Body of pancreas (tissue), 4 donors: ENCODE data around the gene ADIPOR2. TPM values are rescaled to one million over a fixed set of nuclear protein-coding genes. Genes with fewer than 3 reads are reported as not detected.
"Not testable (repeated sequence)": the region's sequence is repeated elsewhere in the genome, so short reads cannot be mapped to it uniquely, and the experiment has no call there.

Experiments
- ATAC-seq: fragments of 150-250 bp; one replicate; pipeline ENCODE4 v1.9.1; 2016
- DNase-seq, 4 donors: peaks; one replicate each; pipeline ENCODE4 v3.0.0-alpha.2; 2019
- H3K27ac ChIP-seq, 4 donors: fragments of 200-600 bp; sonication (generic); 1 replicate in 3 of 4; 2 replicates in 1 of 4; pipeline versions ENCODE4 v1.5.1 to v1.6.1; 2016 to 2019; ENCODE audit warnings: mild to moderate bottlenecking in 1 of 4, mixed read lengths in 1 of 4, moderate library complexity in 1 of 4
- H3K27me3 ChIP-seq, 2 donors: fragments of 200-600 bp; sonication (generic); one replicate each; pipeline ENCODE4 v1.6.0; 2016; ENCODE audit warnings: mild to moderate bottlenecking in 1 of 2
- H3K36me3 ChIP-seq, 2 donors: fragments of 200-600 bp; sonication (generic); replicated peaks in 1 of 2; 2 replicates each; pipeline ENCODE4 v1.5.1; 2016; ENCODE audit warnings: low read depth in 2 of 2; ENCODE audit not compliant: insufficient read depth in 1 of 2
- H3K4me1 ChIP-seq: fragments of 200-600 bp; sonication (generic); one replicate; pipeline ENCODE4 v1.6.0; 2016
- H3K4me3 ChIP-seq, 2 donors: fragments of 200-600 bp; sonication (generic); 1 replicate in 1 of 2; 2 replicates in 1 of 2; pipeline ENCODE4 v1.5.1; 2016 to 2019
- H3K9me3 ChIP-seq, 3 donors: fragments of 200-600 bp; sonication (generic); 1 replicate in 2 of 3; 2 replicates in 1 of 3; pipeline ENCODE4 v1.5.1; 2016
- POLR2A ChIP-seq, 3 donors: fragments of 450-650 bp; IDR thresholded peaks; one replicate each; pipeline ENCODE4 v1.6.1; 2016; ENCODE audit warnings: antibody characterized with exemption in 3 of 3, mild to moderate bottlenecking in 2 of 3
- WGBS, 2 donors: methylation state at CpG; one replicate each; pipeline ENCODE4 v1.1.5; 2017; 5-methylcytosine and 5-hydroxymethylcytosine counted together
- intact Hi-C: fragments of 100-400 bp; cut with DNase I; formaldehyde crosslinking; loops from one replicate; pipeline ENCODE4 v1.15.1; 2023
- total RNA-seq, 2 donors: library from RNA; depleted of rRNA; stranded (reverse); fragments of >200 nt; gene quantifications; one replicate each; pipeline ENCODE4 v1.1.0, GENCODE V29; 2016
- TF ChIP-seq, protein P1 (sequence below), 7 experiments: fragments of 450-650 bp in 4 of 7; fragments of 200-600 bp in 3 of 7; sonication (generic) in 3 of 7; IDR thresholded peaks; one replicate each; pipeline ENCODE4 v1.5.1; 2016 to 2019; ENCODE audit warnings: antibody characterized with exemption in 7 of 7

Gene ADIPOR2
- total RNA-seq, 2 donors from 2014 or later = 16.8 to 20.5 TPM

DNA sequence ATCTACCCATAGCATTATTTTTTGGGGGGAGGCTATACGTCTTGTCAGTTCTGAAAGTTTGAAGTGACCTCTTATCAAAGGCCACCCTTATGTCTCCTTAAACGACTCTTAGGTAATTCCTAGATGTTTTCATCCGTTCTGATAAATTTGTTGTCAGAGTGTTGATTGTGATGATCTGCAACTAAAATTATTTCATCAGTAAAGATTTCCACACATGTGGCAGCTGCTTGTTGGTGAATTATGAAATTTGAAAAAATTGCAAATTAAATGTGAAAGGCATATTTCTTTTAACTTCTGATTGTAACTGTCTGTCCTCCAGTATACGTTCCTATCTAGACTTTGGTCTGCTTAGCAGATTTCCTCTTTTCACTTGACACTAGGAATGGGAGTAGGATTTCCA, 1.4 kb downstream of the ADIPOR2 start:
- Histone ChIP-seq H3K36me3 (no peaks in the 10 kb centered on the region), H3K9me3 (no peaks in the 10 kb centered on the region), H3K27ac (peak overlapping the region in 1 of 4 donors; percentile 20), H3K4me1 (peaks cover 30% of the 10 kb centered on the region), H3K4me3 (no peak overlapping the region), H3K27me3 (no peaks in the 10 kb centered on the region)
- TF ChIP-seq, protein P1, sequence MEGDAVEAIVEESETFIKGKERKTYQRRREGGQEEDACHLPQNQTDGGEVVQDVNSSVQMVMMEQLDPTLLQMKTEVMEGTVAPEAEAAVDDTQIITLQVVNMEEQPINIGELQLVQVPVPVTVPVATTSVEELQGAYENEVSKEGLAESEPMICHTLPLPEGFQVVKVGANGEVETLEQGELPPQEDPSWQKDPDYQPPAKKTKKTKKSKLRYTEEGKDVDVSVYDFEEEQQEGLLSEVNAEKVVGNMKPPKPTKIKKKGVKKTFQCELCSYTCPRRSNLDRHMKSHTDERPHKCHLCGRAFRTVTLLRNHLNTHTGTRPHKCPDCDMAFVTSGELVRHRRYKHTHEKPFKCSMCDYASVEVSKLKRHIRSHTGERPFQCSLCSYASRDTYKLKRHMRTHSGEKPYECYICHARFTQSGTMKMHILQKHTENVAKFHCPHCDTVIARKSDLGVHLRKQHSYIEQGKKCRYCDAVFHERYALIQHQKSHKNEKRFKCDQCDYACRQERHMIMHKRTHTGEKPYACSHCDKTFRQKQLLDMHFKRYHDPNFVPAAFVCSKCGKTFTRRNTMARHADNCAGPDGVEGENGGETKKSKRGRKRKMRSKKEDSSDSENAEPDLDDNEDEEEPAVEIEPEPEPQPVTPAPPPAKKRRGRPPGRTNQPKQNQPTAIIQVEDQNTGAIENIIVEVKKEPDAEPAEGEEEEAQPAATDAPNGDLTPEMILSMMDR (IDR thresholded peaks at IDR 0.05) = no peak
- no peak for TF ChIP-seq POLR2A (IDR thresholded peaks at IDR 0.05)
- DNase-seq (no peak), ATAC-seq (no peak)
- WGBS, 2 donors = 12 to 24% methylated on average over 4 of the region's 4 CpGs
- intact Hi-C loops = no loop called here

DNA sequence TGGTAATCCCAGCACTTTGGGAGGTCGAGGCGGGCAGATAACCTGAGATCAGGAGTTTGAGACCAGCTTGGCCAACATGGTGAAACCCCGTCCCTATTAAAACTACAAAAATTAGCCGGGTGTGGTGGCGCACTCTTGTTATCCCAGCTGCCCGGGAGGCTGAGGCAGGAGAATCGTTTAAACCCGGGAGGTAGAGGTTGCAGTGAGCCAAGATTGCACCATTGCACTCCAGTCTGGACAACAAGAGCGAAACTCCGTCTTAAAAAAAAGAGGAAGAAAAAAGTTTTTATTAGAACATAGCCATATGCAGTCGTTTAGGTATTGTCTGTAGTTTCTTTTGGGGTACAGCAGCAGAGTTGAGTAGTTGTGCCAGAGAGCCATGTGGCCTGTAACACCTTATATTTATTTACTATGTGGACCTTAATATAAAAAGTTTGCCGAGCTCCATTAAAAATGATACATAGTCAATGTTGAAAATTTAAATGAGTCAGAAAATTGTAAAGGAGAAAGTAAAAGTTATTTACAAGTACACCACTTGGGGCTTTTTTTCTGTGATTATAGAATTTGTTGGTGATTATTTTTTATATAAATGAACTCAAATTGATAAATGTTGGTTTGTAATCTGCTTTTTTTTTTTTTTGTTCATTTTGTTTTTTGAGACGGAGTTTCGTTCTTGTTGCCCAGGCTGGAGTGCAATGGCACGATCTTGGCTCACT, 2.2 kb downstream of the ADIPOR2 start:
- WGBS, 2 donors = 69 to 77% methylated on average over 15 of the region's 15 CpGs
- DNase-seq = no peak
- no peaks in the 10 kb centered on the region for H3K9me3 ChIP-seq
- TF ChIP-seq, protein P1 (IDR thresholded peaks at IDR 0.05) = no peak
- TF ChIP-seq POLR2A (IDR thresholded peaks at IDR 0.05) = no peak
- intact Hi-C loops = no loop called here
- no peak overlapping the region for H3K4me3 ChIP-seq
- peaks cover 38% of the 10 kb centered on the region for H3K4me1 ChIP-seq
- H3K27ac ChIP-seq = peak overlapping the region in 1 of 4 donors; percentile 20
- ATAC-seq = no peak
- H3K36me3 ChIP-seq = no peaks in the 10 kb centered on the region
- H3K27me3 ChIP-seq = no peaks in the 10 kb centered on the region

DNA sequence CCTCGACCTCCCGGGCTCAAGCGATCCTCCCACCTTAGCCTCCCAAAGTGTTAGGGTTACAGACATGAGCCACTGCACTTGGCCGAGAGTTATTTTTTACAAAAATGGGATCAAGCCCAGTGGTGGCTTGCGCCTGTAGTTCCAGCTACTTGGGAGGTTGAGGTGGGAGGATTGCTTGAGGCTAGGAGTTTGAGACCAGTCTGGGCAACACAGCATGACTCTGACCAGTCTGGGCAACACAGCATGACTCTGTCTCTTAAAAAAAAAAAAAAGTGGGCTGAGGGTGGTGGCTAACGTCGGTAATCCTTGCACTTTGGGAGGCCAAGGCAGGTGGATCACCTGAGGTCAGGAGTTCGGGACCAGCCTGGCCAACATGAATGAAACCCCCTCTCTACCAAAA, 4.2 kb downstream of the ADIPOR2 start:
- intact Hi-C loops, H3K4me3 ChIP-seq, DNase-seq, H3K36me3 ChIP-seq, ATAC-seq, H3K27ac ChIP-seq, H3K27me3 ChIP-seq, H3K9me3 ChIP-seq: not testable (repeated sequence)
- H3K4me1 ChIP-seq = peaks cover 51% of the 10 kb centered on the region
- 92 to 97% methylated on average over 8 of the region's 8 CpGs for WGBS, 2 donors

DNA sequence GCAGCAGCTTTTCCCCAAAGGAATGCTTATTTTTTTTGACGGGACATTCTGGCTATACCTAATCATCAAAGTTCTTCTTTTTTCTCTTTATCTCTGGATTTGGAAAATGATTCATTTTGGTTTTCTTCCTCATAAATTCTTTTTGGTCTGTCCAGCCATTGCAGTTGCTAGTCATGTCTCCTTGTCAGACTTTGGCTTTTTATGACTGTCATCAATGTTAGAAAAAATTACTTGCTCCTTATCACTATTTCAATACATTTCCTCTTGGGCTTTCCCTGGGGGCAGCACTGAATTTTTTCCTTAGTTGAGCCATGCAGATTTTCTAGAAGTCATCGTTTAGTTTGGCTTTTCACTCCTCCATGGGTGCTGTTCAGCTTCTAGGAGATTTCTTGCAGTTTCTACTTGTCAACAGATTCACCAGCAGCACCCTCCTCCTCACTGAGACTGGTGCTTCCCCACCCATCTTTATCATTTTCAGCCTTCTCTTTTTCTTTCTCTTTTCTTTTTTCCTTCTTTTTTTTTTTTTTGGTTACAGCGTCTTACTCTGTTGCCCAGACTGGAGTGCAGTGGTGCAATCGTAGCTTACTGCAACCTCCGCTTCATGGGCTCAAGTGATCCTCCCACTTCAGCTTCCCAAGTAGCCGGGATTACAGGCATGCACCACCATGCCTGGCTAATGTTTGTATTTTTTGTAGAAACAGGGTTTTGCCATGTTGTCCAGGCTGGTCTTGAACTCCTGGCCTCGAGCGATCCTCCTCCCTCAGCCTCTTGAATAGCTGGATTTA, 5.2 kb downstream of the ADIPOR2 start:
- no peak overlapping the region for H3K27ac ChIP-seq

DNA sequence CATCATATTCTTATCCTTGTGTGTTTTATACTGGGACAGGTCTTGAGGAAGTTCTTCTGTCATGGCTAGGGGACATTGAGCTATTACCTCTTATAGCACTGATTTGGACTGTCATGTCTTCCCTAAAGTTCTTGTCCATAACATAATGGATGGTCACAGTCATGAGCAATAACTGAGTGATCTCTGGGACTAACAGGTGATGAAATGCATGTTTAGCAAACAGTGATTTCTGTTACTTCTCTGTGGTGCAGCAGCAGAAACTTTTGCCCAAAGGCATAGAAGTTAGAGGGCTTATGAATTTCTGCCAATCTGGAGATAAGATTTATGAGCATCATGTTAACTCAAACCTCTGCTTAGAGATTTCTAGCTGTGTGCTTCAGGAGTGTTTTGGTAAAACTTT, 5.9 kb downstream of the ADIPOR2 start:
- Histone ChIP-seq H3K4me3 (no peak overlapping the region), H3K27me3 (no peaks in the 10 kb centered on the region), H3K9me3 (no peaks in the 10 kb centered on the region), H3K36me3 (no peaks in the 10 kb centered on the region), H3K4me1 (peaks cover 49% of the 10 kb centered on the region), H3K27ac (no peak overlapping the region)
- ATAC-seq (no peak), DNase-seq (no peak)
- TF ChIP-seq, protein P1 (IDR thresholded peaks at IDR 0.05) = no peak
- TF ChIP-seq POLR2A (IDR thresholded peaks at IDR 0.05) = no peak
- intact Hi-C loops = no loop called here

More for the DNA sequence above, 5.2 kb downstream of the ADIPOR2 start:
- TF ChIP-seq, protein P1 (IDR thresholded peaks at IDR 0.05) = no peak
- no peak for TF ChIP-seq POLR2A (IDR thresholded peaks at IDR 0.05)
- 63 to 67% methylated on average over 8 of the region's 8 CpGs for WGBS, 2 donors
- intact Hi-C loops = no loop called here
- Histone ChIP-seq H3K4me3 (no peak overlapping the region), H3K27me3 (no peaks in the 10 kb centered on the region), H3K36me3 (no peaks in the 10 kb centered on the region), H3K9me3 (no peaks in the 10 kb centered on the region), H3K4me1 (peaks cover 48% of the 10 kb centered on the region)
- DNase-seq (no peak), ATAC-seq (no peak)
